HEK293T (cell line): Measurements from ENCODE around the gene PLEKHG4.

ENCODE experiments used
- CTCF ChIA-PET: fragments of 350-600 bp; formaldehyde crosslinking; extraction: SDS; loops from one replicate; lab custom pipeline; 2021; ENCODE audit warnings: antibody characterized with exemption, inconsistent platforms; lab: Yijun Ruan, JAX
- POLR2A ChIA-PET: fragments of 350-600 bp; formaldehyde crosslinking; extraction: SDS; loops from one replicate; lab custom pipeline; 2020; ENCODE audit warnings: antibody characterized with exemption, inconsistent platforms; lab: Yijun Ruan, JAX
- DNase-seq: peaks from one replicate; pipeline ENCODE4 v3.0.0; 2012; ENCODE audit warnings: mixed read lengths; ENCODE audit errors: extremely low spot score
- ARNT ChIP-seq: fragments of 450-650 bp; IDR thresholded peaks from 2 replicates; pipeline ENCODE4 v1.6.1; 2017; ENCODE audit warnings: mild to moderate bottlenecking
- BHLHE40 ChIP-seq: fragments of 450-650 bp; IDR thresholded peaks from 2 replicates; pipeline ENCODE4 v1.6.1; 2016; ENCODE audit warnings: mild to moderate bottlenecking, moderate library complexity, borderline replicate concordance
- CTBP1 ChIP-seq: fragments of 450-650 bp; IDR thresholded peaks from 2 replicates; pipeline ENCODE4 v1.6.1; 2016; ENCODE audit warnings: borderline replicate concordance
- ELF4 ChIP-seq: fragments of 450-650 bp; IDR thresholded peaks from 2 replicates; pipeline ENCODE4 v1.6.1; 2017; ENCODE audit warnings: antibody characterized with exemption
- FOXA1 ChIP-seq: fragments of 450-650 bp; IDR thresholded peaks from 2 replicates; pipeline ENCODE4 v1.6.1; 2016; ENCODE audit warnings: mild to moderate bottlenecking
- FOXK2 ChIP-seq: fragments of 450-650 bp; IDR thresholded peaks from 2 replicates; pipeline ENCODE4 v1.6.1; 2016; ENCODE audit warnings: mild to moderate bottlenecking
- FOXM1 ChIP-seq: fragments of 450-650 bp; IDR thresholded peaks from 2 replicates; pipeline ENCODE4 v1.6.1; 2017; ENCODE audit warnings: mild to moderate bottlenecking, borderline replicate concordance
- HDGF ChIP-seq: fragments of 450-650 bp; IDR thresholded peaks from 2 replicates; pipeline ENCODE4 v1.6.1; 2017; ENCODE audit warnings: antibody characterized with exemption, borderline replicate concordance
- L3MBTL2 ChIP-seq: fragments of 450-650 bp; conservative IDR thresholded peaks from 2 replicates; pipeline ENCODE4 v1.6.1; 2016; ENCODE audit warnings: mild to moderate bottlenecking
- LEF1 ChIP-seq: fragments of 450-650 bp; IDR thresholded peaks from 2 replicates; pipeline ENCODE4 v1.6.1; 2017; ENCODE audit warnings: mild to moderate bottlenecking, borderline replicate concordance
- NFRKB ChIP-seq: fragments of 450-650 bp; IDR thresholded peaks from 2 replicates; pipeline ENCODE4 v1.6.1; 2016; ENCODE audit warnings: mild to moderate bottlenecking, moderate library complexity
- SP1 ChIP-seq: fragments of 450-650 bp; IDR thresholded peaks from 2 replicates; pipeline ENCODE4 v1.6.1; 2017
- SUZ12 ChIP-seq: fragments of 450-650 bp; IDR thresholded peaks from 2 replicates; pipeline ENCODE4 v1.6.1; 2016; ENCODE audit warnings: mild to moderate bottlenecking
- TARDBP ChIP-seq: fragments of 450-650 bp; IDR thresholded peaks from 2 replicates; pipeline ENCODE4 v1.6.1; 2016
- ZNF384 ChIP-seq: fragments of 450-650 bp; IDR thresholded peaks from 2 replicates; pipeline ENCODE4 v1.6.1; 2016
- TF ChIP-seq, protein P1 (sequence below): fragments of 450-650 bp; IDR thresholded peaks from 2 replicates; pipeline ENCODE4 v1.6.1; 2016

The PLEKHG4 gene, protein sequence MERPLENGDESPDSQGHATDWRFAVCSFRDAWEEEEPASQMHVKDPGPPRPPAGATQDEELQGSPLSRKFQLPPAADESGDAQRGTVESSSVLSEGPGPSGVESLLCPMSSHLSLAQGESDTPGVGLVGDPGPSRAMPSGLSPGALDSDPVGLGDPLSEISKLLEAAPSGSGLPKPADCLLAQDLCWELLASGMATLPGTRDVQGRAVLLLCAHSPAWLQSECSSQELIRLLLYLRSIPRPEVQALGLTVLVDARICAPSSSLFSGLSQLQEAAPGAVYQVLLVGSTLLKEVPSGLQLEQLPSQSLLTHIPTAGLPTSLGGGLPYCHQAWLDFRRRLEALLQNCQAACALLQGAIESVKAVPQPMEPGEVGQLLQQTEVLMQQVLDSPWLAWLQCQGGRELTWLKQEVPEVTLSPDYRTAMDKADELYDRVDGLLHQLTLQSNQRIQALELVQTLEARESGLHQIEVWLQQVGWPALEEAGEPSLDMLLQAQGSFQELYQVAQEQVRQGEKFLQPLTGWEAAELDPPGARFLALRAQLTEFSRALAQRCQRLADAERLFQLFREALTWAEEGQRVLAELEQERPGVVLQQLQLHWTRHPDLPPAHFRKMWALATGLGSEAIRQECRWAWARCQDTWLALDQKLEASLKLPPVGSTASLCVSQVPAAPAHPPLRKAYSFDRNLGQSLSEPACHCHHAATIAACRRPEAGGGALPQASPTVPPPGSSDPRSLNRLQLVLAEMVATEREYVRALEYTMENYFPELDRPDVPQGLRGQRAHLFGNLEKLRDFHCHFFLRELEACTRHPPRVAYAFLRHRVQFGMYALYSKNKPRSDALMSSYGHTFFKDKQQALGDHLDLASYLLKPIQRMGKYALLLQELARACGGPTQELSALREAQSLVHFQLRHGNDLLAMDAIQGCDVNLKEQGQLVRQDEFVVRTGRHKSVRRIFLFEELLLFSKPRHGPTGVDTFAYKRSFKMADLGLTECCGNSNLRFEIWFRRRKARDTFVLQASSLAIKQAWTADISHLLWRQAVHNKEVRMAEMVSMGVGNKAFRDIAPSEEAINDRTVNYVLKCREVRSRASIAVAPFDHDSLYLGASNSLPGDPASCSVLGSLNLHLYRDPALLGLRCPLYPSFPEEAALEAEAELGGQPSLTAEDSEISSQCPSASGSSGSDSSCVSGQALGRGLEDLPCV

DNA sequence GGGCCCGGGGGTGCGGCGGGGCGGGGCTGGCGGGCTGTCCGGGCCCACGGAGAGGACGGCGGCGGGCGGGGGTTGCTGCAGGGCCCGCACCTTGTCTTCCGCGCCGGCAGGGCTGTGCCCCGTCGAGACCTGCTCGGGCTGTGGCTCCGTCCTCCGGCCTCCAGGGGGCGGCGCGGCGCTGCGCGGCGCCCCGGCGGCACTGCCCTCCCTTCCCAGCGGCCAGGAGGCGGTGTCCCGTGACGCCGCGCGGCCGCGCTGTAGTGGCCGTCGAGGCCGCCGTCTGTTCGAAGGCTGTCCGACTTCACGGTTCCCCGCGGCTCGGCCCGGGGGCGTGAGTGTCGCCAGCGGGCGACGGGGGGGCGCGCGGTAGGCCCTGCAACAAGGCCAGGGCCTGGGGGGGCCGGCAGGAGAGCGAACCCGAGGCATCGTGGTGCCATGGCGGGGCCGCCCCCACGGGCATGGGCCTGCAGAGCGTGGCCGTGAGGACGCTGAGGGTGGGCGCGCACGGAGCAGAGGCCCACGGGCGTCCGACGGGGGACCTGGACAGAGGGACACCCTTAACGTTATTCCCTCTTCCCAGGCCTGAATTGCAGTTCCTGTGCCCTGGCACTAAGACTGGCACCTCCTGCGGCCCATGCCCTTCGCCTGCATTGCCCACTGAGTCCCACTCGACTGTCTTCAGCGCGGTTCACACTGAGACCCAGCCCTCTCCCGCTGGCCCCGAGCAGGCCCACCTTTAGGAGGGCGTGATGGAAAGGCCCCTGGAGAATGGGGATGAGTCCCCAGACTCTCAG lies at the start of gene PLEKHG4:
TSS of gene PLEKHG4 (plus strand) at position 237 of the 794 bp plus-strand sequence. CDS start at position 750, 513 bp downstream.
- POLR2A ChIA-PET: interaction anchor here (1.2 to 1.3 kb wide), 2 partner anchors 31 to 52 kb away, joined by 3 read pairs; partner anchors contain the start of gene TMEM208
- CTCF ChIA-PET: interaction anchor here (1.2 to 1.4 kb wide), 3 partner anchors 11 to 60 kb away, joined by 3 to 5 read pairs (median 5); partner anchors contain the start of genes KCTD19 and LRRC36
- peak; percentile 95 for DNase-seq
- TF ChIP-seq SP1: no peak
- no peak for TF ChIP-seq FOXA1
- TF ChIP-seq ARNT: 0 out of 2 replicates have a peak, but pooled peaks have one; percentile 39
- peak; percentile 79; the same call in 1 of the 2 replicates for TF ChIP-seq LEF1
- peak; percentile 76 for TF ChIP-seq L3MBTL2

DNA sequence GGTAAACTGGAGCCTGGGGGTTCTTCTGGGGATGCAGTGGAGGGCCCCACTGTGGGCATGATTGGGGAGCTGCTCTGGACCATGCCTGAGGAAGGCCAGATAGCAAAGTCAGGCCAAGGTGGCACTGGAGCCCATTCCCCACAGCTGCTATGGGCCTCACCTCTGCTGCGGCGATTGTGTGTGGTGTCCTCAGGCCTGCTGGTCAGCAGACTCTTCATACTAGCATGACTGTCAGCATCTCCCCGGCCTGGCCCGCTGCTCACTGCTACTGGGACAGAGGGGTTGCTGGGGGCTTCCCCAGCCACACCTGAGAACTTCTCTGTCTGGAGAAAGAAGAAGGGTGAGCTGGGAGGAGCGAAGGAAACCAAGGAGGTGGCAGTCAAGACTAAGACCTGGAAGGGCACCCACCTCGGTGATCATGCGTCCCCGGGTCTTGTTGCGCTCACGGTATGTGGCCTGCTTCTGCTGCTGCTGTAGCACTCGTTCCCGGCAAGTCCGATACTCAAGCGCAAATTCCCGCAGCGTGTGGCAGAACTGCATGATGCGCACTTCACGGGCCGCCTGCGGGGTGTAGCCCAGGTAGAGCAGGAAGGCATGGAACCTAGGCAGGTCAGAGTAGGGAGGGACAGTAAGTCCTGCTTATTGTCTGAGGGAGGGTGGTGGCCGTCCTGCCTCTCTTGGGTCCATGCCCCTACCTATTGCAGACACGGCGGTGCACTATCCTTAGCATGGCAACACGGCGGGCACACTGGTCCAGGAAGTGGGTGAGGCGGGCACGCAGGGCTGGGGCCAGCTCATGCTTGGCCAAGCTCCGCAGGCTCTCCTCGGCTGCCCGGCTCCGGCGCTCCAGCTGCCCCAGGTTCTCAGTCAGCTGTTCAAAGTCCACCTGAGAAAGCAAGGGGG lies 49.2 kb upstream of the PLEKHG4 start:
- CTCF ChIA-PET: no interaction called here
- POLR2A ChIA-PET: interaction anchor here (0.8 to 1.9 kb wide), 2 partner anchors 14 to 16 kb away, joined by 4 to 5 read pairs; no protein-coding TSS in a partner anchor

DNA sequence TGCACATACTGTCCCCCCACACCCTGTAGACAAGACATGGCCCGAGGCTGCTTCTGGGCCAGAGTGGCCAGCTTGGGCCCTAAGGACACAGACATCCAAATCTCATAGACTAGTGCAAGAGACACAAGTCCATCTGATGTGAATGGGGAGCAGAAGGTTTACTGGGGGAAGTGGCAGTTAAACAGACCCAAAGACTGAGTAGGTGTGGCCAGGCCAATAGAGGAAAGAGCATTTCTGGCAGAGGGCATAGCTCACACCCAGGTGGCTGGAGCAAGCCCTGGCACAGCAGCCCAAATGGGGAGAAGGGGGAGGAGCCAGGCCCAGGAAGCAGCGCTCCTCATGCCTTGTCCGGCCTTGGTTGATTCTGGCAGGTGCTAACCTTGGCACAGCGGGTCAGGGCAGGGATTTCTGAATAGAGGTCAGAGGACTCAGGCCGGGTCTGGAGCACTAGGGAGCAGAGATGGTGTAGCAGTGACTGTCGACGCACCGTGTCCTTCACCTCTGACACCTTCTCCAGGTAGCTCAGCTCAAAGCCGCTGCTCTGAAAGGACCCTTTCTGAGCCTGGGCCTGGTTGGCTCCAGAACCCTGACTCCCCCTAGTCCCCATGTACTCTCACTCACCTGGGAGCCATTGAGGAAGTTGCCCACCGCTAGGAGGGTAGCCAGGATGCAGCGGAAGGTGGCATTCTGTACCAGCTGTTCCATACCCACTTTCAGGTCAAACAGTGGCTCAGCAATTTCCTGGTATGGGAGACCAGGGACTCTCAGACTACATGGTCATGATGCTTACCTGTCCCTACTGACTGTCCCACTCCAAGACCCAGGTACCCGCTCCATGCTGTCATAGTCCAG lies 48.3 kb upstream of the PLEKHG4 start:
- DNase-seq: no peak
- ChIA-PET CTCF (no interaction called here), POLR2A (interaction anchor here (1.5 to 1.9 kb wide), 2 partner anchors 12 to 15 kb away, joined by 4 to 5 read pairs; no protein-coding TSS in a partner anchor)
- TF ChIP-seq FOXM1 (no peak), SP1 (no peak), TARDBP (no peak), LEF1 (no peak), BHLHE40 (no peak), CTBP1 (no peak), L3MBTL2 (no peak), FOXA1 (no peak), ZNF384 (no peak), ARNT (no peak)
- TF ChIP-seq, protein P1, sequence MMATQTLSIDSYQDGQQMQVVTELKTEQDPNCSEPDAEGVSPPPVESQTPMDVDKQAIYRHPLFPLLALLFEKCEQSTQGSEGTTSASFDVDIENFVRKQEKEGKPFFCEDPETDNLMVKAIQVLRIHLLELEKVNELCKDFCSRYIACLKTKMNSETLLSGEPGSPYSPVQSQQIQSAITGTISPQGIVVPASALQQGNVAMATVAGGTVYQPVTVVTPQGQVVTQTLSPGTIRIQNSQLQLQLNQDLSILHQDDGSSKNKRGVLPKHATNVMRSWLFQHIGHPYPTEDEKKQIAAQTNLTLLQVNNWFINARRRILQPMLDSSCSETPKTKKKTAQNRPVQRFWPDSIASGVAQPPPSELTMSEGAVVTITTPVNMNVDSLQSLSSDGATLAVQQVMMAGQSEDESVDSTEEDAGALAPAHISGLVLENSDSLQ: no peak

More for the DNA sequence above, 49.2 kb upstream of the PLEKHG4 start:
- TF ChIP-seq FOXK2 (no peak), L3MBTL2 (no peak), ELF4 (no peak), FOXA1 (no peak), TARDBP (no peak), ARNT (no peak), BHLHE40 (no peak)
- DNase-seq: no peak

DNA sequence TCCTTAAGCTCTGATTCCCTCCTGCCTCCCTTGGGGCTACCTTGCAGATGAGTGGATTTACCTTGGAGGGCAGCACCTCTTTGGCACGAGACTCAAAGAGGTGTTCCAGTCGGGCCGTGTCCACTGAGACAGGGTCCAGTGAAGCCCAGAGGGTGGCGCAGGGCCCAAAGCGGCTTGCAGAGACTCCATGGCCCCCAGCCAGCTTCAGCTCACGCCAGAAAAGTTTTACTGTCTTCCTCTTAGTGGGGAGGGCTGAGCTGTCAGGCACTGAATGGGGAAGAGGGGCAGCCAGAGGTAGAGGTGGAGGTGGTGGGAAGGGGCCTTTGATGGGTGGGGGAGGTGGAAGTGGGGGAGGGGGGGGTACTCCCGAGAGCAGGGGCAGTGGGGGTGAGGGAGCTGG lies 45.7 kb upstream of the PLEKHG4 start:
- TF ChIP-seq NFRKB (no peak), SUZ12 (no peak), ELF4 (no peak), TARDBP (no peak), HDGF (no peak), CTBP1 (no peak), ZNF384 (no peak), LEF1 (no peak), FOXA1 (no peak), ARNT (no peak), SP1 (no peak), BHLHE40 (no peak), L3MBTL2 (no peak)
- TF ChIP-seq, protein P1: no peak
- POLR2A ChIA-PET: interaction anchor here (0.7 to 0.9 kb wide), 2 partner anchors 9 to 11 kb away, joined by 3 to 4 read pairs; no protein-coding TSS in a partner anchor

More for the DNA sequence above, 45.7 kb upstream of the PLEKHG4 start:
- CTCF ChIA-PET: no interaction called here
- no peak for DNase-seq
